Measurements from ENCODE around the gene TMSB4X. TPM values are rescaled to one million over a fixed set of nuclear protein-coding genes. Genes with fewer than 3 reads are reported as not detected.

The TMSB4X gene
- total RNA-seq, 2 experiments from 2014 or later = 10,813 to 11,021 TPM

GRCh38 chrX:12947545-12948235, 27.2 kb upstream of the TMSB4X start:
- H3K27ac Mint-ChIP-seq = peak overlapping the region; percentile 85
- H3K4me1 Mint-ChIP-seq = peaks cover 62% of the 10 kb centered on the region
- ChIA-PET CTCF (interaction anchor here (1.2 to 14.9 kb wide), 8 partner anchors 10 to 1079 kb away, joined by 4 to 273 read pairs (median 14); no protein-coding TSS in a partner anchor), POLR2A (interaction anchor here (1.5 to 17.2 kb wide), 6 partner anchors 9 to 141 kb away, joined by 6 to 1343 read pairs (median 30); partner anchors contain the start of gene TMSB4X)
- DNase-seq = no peak
- H3K27me3 Mint-ChIP-seq = no peaks in the 10 kb centered on the region
- no peaks in the 10 kb centered on the region for H3K36me3 Mint-ChIP-seq (ENCODE audit: low read depth)
- H3K4me3 Mint-ChIP-seq = no peak overlapping the region
- no peaks in the 10 kb centered on the region for H3K9me3 Mint-ChIP-seq

GRCh38 chrX:12948495-12948894, 26.4 kb upstream of the TMSB4X start:
- no peak overlapping the region for H3K27ac Mint-ChIP-seq
- POLR2A ChIA-PET = interaction anchor here (0.8 to 17.2 kb wide), 8 partner anchors 10 to 140 kb away, joined by 3 to 1343 read pairs (median 10); partner anchors contain the start of gene TMSB4X
- no peaks in the 10 kb centered on the region for H3K9me3 Mint-ChIP-seq
- no peak overlapping the region for H3K4me3 Mint-ChIP-seq
- peaks cover 70% of the 10 kb centered on the region for H3K4me1 Mint-ChIP-seq
- CTCF ChIA-PET = interaction anchor here (3.1 to 14.9 kb wide), 3 partner anchors 28 to 539 kb away, joined by 17 to 273 read pairs (median 50); partner anchors contain the start of gene TMSB4X
- no peaks in the 10 kb centered on the region for H3K36me3 Mint-ChIP-seq (ENCODE audit: low read depth)
- no peaks in the 10 kb centered on the region for H3K27me3 Mint-ChIP-seq
- no peak for DNase-seq

- Mint-ChIP-seq H3K27ac (peak overlapping the region; percentile 92), H3K36me3 (ENCODE audit: low read depth) (no peaks in the 10 kb centered on the region), H3K27me3 (no peaks in the 10 kb centered on the region), H3K9me3 (no peaks in the 10 kb centered on the region), H3K4me3 (peak overlapping the region; percentile 85), H3K4me1 (peaks cover 77% of the 10 kb centered on the region)
- ChIA-PET CTCF (interaction anchor here (1.9 to 14.9 kb wide), 6 partner anchors 20 to 539 kb away, joined by 5 to 273 read pairs (median 30); partner anchors contain the start of gene TMSB4X), POLR2A (interaction anchor here (0.7 to 17.2 kb wide), 13 partner anchors 9 to 697 kb away, joined by 3 to 1343 read pairs (median 4); partner anchors contain the start of gene TMSB4X)
- no peak for DNase-seq
Measured at GRCh38 chrX:12949205-12949926, 25.5 kb upstream of the TMSB4X start.

GRCh38 chrX:12949927-12950656, 24.8 kb upstream of the TMSB4X start:
- POLR2A ChIA-PET = interaction anchor here (0.7 to 17.2 kb wide), 17 partner anchors 8 to 696 kb away, joined by 3 to 1343 read pairs (median 4); partner anchors contain the start of gene TMSB4X

GRCh38 chrX:12950851-12951594, 23.9 kb upstream of the TMSB4X start:
- H3K4me1 Mint-ChIP-seq = peaks cover 88% of the 10 kb centered on the region
- H3K9me3 Mint-ChIP-seq = no peaks in the 10 kb centered on the region
- ChIA-PET CTCF (interaction anchor here (0.8 to 14.9 kb wide), 15 partner anchors 15 to 537 kb away, joined by 3 to 273 read pairs (median 5); partner anchors contain the start of gene TMSB4X), POLR2A (interaction anchor here (0.7 to 17.2 kb wide), 17 partner anchors 10 to 695 kb away, joined by 3 to 1343 read pairs (median 4); partner anchors contain the start of gene TMSB4X)
- DNase-seq = peak; percentile 79
- no peaks in the 10 kb centered on the region for H3K36me3 Mint-ChIP-seq (ENCODE audit: low read depth)
- H3K27me3 Mint-ChIP-seq = no peaks in the 10 kb centered on the region
- peak overlapping the region; percentile 92 for H3K27ac Mint-ChIP-seq
- H3K4me3 Mint-ChIP-seq = peak overlapping the region; percentile 85

More at GRCh38 chrX:12949927-12950656, 24.8 kb upstream of the TMSB4X start:
- no peaks in the 10 kb centered on the region for H3K36me3 Mint-ChIP-seq (ENCODE audit: low read depth)
- CTCF ChIA-PET = interaction anchor here (0.9 to 14.9 kb wide), 11 partner anchors 19 to 538 kb away, joined by 3 to 273 read pairs (median 8); partner anchors contain the start of gene TMSB4X
- H3K27ac Mint-ChIP-seq = peak overlapping the region; percentile 92
- H3K27me3 Mint-ChIP-seq = no peaks in the 10 kb centered on the region
- peak; percentile 90 for DNase-seq
- no peaks in the 10 kb centered on the region for H3K9me3 Mint-ChIP-seq
- peak overlapping the region; percentile 85 for H3K4me3 Mint-ChIP-seq
- H3K4me1 Mint-ChIP-seq = peaks cover 84% of the 10 kb centered on the region

GRCh38 chrX:12951595-12951975, 23.3 kb upstream of the TMSB4X start:
- ChIA-PET POLR2A (interaction anchor here (0.7 to 17.2 kb wide), 9 partner anchors 24 to 536 kb away, joined by 3 to 1343 read pairs (median 12); partner anchors contain the start of gene TMSB4X), CTCF (interaction anchor here (0.8 to 14.9 kb wide), 13 partner anchors 14 to 536 kb away, joined by 3 to 273 read pairs (median 7); partner anchors contain the start of gene TMSB4X)
- H3K36me3 Mint-ChIP-seq (ENCODE audit: low read depth) = no peaks in the 10 kb centered on the region
- H3K4me1 Mint-ChIP-seq = peaks cover 87% of the 10 kb centered on the region
- H3K27ac Mint-ChIP-seq = peak overlapping the region; percentile 92
- no peaks in the 10 kb centered on the region for H3K27me3 Mint-ChIP-seq
- DNase-seq = no peak
- H3K9me3 Mint-ChIP-seq = no peaks in the 10 kb centered on the region
- H3K4me3 Mint-ChIP-seq = peak overlapping the region; percentile 85

GRCh38 chrX:12953420-12953819, 21.5 kb upstream of the TMSB4X start:
- H3K9me3 Mint-ChIP-seq = no peaks in the 10 kb centered on the region
- peak overlapping the region; percentile 72 for H3K4me3 Mint-ChIP-seq
- H3K27me3 Mint-ChIP-seq = no peaks in the 10 kb centered on the region
- CTCF ChIA-PET = interaction anchor here (0.6 to 14.9 kb wide), 5 partner anchors 13 to 534 kb away, joined by 3 to 273 read pairs (median 5); no protein-coding TSS in a partner anchor
- H3K4me1 Mint-ChIP-seq = peaks cover 77% of the 10 kb centered on the region
- DNase-seq = no peak
- H3K27ac Mint-ChIP-seq = peak overlapping the region; percentile 99
- H3K36me3 Mint-ChIP-seq (ENCODE audit: low read depth) = no peaks in the 10 kb centered on the region
- POLR2A ChIA-PET = interaction anchor here (1.1 to 17.2 kb wide), 4 partner anchors 22 to 135 kb away, joined by 3 to 1343 read pairs (median 216); partner anchors contain the start of gene TMSB4X

- CTCF ChIA-PET = interaction anchor here (0.9 to 14.9 kb wide), 5 partner anchors 13 to 533 kb away, joined by 3 to 273 read pairs (median 6); no protein-coding TSS in a partner anchor
Measured at GRCh38 chrX:12954376-12954775, 20.5 kb upstream of the TMSB4X start.

GRCh38 chrX:12954981-12955380, 19.9 kb upstream of the TMSB4X start:
- H3K4me3 Mint-ChIP-seq = peak overlapping the region; percentile 72
- no peak for DNase-seq
- H3K27me3 Mint-ChIP-seq = no peaks in the 10 kb centered on the region
- ChIA-PET POLR2A (interaction anchor here (0.6 to 17.2 kb wide), 10 partner anchors 21 to 1075 kb away, joined by 3 to 1343 read pairs (median 8); partner anchors contain the start of genes GEMIN8, OFD1, TMSB4X and TRAPPC2), CTCF (interaction anchor here (0.9 to 14.9 kb wide), 6 partner anchors 13 to 135 kb away, joined by 3 to 273 read pairs (median 5); no protein-coding TSS in a partner anchor)
- H3K9me3 Mint-ChIP-seq = no peaks in the 10 kb centered on the region
- H3K27ac Mint-ChIP-seq = peak overlapping the region; percentile 99
- H3K36me3 Mint-ChIP-seq (ENCODE audit: low read depth) = no peaks in the 10 kb centered on the region
- peaks cover 72% of the 10 kb centered on the region for H3K4me1 Mint-ChIP-seq

More at GRCh38 chrX:12954376-12954775, 20.5 kb upstream of the TMSB4X start:
- peak overlapping the region; percentile 99 for H3K27ac Mint-ChIP-seq
- POLR2A ChIA-PET = interaction anchor here (1.2 to 17.2 kb wide), 7 partner anchors 22 to 134 kb away, joined by 4 to 1343 read pairs (median 10); partner anchors contain the start of gene TMSB4X
- H3K4me3 Mint-ChIP-seq = peak overlapping the region; percentile 72
- H3K27me3 Mint-ChIP-seq = no peaks in the 10 kb centered on the region
- peaks cover 72% of the 10 kb centered on the region for H3K4me1 Mint-ChIP-seq
- no peak for DNase-seq
- H3K9me3 Mint-ChIP-seq = no peaks in the 10 kb centered on the region
- H3K36me3 Mint-ChIP-seq (ENCODE audit: low read depth) = no peaks in the 10 kb centered on the region

- peak; percentile 71 for DNase-seq
- CTCF ChIA-PET = interaction anchor here (0.9 to 14.9 kb wide), 8 partner anchors 9 to 134 kb away, joined by 3 to 273 read pairs (median 8); partner anchors contain the start of gene TMSB4X
- peak overlapping the region; percentile 99 for H3K27ac Mint-ChIP-seq
- POLR2A ChIA-PET = interaction anchor here (0.6 to 17.2 kb wide), 15 partner anchors 9 to 1074 kb away, joined by 3 to 1343 read pairs (median 7); partner anchors contain the start of genes GEMIN8, OFD1, TMSB4X and TRAPPC2
- peak overlapping the region; percentile 80 for H3K4me3 Mint-ChIP-seq
- no peaks in the 10 kb centered on the region for H3K27me3 Mint-ChIP-seq
- H3K9me3 Mint-ChIP-seq = no peaks in the 10 kb centered on the region
- no peaks in the 10 kb centered on the region for H3K36me3 Mint-ChIP-seq (ENCODE audit: low read depth)
- H3K4me1 Mint-ChIP-seq = peaks cover 72% of the 10 kb centered on the region
Measured at GRCh38 chrX:12955882-12956703, 18.8 kb upstream of the TMSB4X start.

All from activated CD4-positive, alpha-beta memory T cell treated with anti-CD3 and anti-CD28 coated beads, Interleukin-2, amount 10 ng/mL, durations not matched to agents 7 days and 5 days (primary cell).